GM12878 (cell line): ENCODE results near the gene GRIN2A. TPM values are rescaled to one million over a fixed set of nuclear protein-coding genes. Genes with fewer than 3 reads are reported as not detected.

ENCODE experiments used
- ATF7 ChIP-seq: fragments of 450-650 bp; IDR thresholded peaks from 2 replicates; pipeline ENCODE4 v1.6.1; 2016; ENCODE audit warnings: low read depth, mild to moderate bottlenecking
- BACH1 ChIP-seq: fragments of 450-650 bp; IDR thresholded peaks from 2 replicates; pipeline ENCODE4 v1.6.1; 2017; ENCODE audit warnings: mild to moderate bottlenecking, borderline replicate concordance
- CREM ChIP-seq: IDR thresholded peaks from 2 replicates; pipeline ENCODE4 v1.6.1; 2014; ENCODE audit warnings: antibody characterized with exemption, low read depth
- JUNB ChIP-seq: IDR thresholded peaks from 2 replicates; pipeline ENCODE4 v1.6.1; 2016; ENCODE audit warnings: antibody characterized with exemption, mild to moderate bottlenecking
- JUND ChIP-seq: IDR thresholded peaks from 2 replicates; pipeline ENCODE4 v1.6.1; 2012; ENCODE audit warnings: low read depth, mild to moderate bottlenecking, low read length, improper control_type of control experiment, moderate library complexity
- LARP7 ChIP-seq: fragments of 450-650 bp; IDR thresholded peaks from 2 replicates; pipeline ENCODE4 v1.6.1; 2017; ENCODE audit warnings: mild to moderate bottlenecking
- STAT1 ChIP-seq: fragments of 450-650 bp; conservative IDR thresholded peaks from 2 replicates; pipeline ENCODE4 v1.6.1; 2014; ENCODE audit warnings: antibody characterized with exemption, mild to moderate bottlenecking
- ZNF207 ChIP-seq: fragments of 450-650 bp; IDR thresholded peaks from 2 replicates; pipeline ENCODE4 v1.6.1; 2014; ENCODE audit warnings: antibody characterized with exemption, mild to moderate bottlenecking, borderline replicate concordance
- polyA plus RNA-seq, 11 experiments: library from polyadenylated mRNA; depleted of rRNA in 4 of 11; unstranded in 6 of 11; stranded (reverse) in 5 of 11; fragments of >200 nt; fragmentation: Nextera tagmentation in 4 of 11; fragmentation: Illumina TruSeq in 1 of 11; extraction: Ambion mirVana in 4 of 11; extraction: Trizol in 1 of 11; gene quantifications; 1 replicate in 1 of 11; 2 replicates in 10 of 11; pipeline versions ENCODE4 v1.2.1 to v1.2.3, GENCODE V29; 2011 to 2016; ENCODE audit warnings: inconsistent platforms in 2 of 11, missing spikeins in 2 of 11, low read depth in 1 of 11
- total RNA-seq, 4 experiments: library from RNA; depleted of rRNA in 3 of 4; stranded (reverse); fragments of >200 nt in 3 of 4; fragmentation: Illumina TruSeq in 1 of 4; extraction: Trizol in 1 of 4; gene quantifications; 2 replicates each; pipeline versions ENCODE4 v1.2.1 to v1.2.3, GENCODE V29; 2013 to 2021
- TF ChIP-seq, protein P1 (sequence below): IDR thresholded peaks from 2 replicates; pipeline ENCODE4 v1.6.1; 2012; ENCODE audit warnings: low read length, inconsistent platforms
- TF ChIP-seq, protein P2 (sequence below): IDR thresholded peaks from 2 replicates; pipeline ENCODE4 v1.6.1; 2012; ENCODE audit warnings: low read depth, low read length, improper control_type of control experiment
- TF ChIP-seq, protein P3 (sequence below): fragments of 450-650 bp; conservative IDR thresholded peaks from 2 replicates; pipeline ENCODE4 v1.6.1; 2017; ENCODE audit warnings: mild to moderate bottlenecking, moderate library complexity

GRIN2A gene
- total and polyA plus RNA-seq, 10 of the 15 experiments (the other 5 are each of a cell fraction or from before 2014, with no cell fraction given): 2.4 to 13.3 (median 7.3) TPM

DNA sequence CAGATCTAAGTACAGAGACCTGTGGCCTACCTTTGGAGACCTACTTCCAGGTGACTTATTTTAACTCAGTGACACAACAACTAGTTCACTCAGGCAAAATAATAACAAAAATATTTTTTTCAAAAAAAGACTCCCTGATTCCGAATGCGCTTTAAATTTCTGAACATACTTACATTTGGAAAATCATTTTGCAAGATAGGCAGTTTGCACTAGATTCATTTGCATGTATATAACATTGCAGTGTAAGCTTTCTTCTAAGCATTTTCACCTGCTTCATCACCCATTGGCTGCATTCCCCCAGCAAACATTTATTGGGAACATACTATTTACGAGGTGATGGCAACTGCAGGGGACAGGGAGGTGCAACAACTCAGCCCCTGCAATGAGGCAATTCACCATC is 166.8 kb downstream of the GRIN2A start (continued):
- TF ChIP-seq JUNB: no peak
- no peak for TF ChIP-seq STAT1
- TF ChIP-seq ATF7: no peak
- TF ChIP-seq, protein P1, sequence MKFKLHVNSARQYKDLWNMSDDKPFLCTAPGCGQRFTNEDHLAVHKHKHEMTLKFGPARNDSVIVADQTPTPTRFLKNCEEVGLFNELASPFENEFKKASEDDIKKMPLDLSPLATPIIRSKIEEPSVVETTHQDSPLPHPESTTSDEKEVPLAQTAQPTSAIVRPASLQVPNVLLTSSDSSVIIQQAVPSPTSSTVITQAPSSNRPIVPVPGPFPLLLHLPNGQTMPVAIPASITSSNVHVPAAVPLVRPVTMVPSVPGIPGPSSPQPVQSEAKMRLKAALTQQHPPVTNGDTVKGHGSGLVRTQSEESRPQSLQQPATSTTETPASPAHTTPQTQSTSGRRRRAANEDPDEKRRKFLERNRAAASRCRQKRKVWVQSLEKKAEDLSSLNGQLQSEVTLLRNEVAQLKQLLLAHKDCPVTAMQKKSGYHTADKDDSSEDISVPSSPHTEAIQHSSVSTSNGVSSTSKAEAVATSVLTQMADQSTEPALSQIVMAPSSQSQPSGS: no peak
- TF ChIP-seq, protein P2, sequence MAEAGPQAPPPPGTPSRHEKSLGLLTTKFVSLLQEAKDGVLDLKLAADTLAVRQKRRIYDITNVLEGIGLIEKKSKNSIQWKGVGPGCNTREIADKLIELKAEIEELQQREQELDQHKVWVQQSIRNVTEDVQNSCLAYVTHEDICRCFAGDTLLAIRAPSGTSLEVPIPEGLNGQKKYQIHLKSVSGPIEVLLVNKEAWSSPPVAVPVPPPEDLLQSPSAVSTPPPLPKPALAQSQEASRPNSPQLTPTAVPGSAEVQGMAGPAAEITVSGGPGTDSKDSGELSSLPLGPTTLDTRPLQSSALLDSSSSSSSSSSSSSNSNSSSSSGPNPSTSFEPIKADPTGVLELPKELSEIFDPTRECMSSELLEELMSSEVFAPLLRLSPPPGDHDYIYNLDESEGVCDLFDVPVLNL: no peak
- no peak for TF ChIP-seq LARP7
- TF ChIP-seq JUND: no peak
- TF ChIP-seq BACH1: no peak
- TF ChIP-seq, protein P3, sequence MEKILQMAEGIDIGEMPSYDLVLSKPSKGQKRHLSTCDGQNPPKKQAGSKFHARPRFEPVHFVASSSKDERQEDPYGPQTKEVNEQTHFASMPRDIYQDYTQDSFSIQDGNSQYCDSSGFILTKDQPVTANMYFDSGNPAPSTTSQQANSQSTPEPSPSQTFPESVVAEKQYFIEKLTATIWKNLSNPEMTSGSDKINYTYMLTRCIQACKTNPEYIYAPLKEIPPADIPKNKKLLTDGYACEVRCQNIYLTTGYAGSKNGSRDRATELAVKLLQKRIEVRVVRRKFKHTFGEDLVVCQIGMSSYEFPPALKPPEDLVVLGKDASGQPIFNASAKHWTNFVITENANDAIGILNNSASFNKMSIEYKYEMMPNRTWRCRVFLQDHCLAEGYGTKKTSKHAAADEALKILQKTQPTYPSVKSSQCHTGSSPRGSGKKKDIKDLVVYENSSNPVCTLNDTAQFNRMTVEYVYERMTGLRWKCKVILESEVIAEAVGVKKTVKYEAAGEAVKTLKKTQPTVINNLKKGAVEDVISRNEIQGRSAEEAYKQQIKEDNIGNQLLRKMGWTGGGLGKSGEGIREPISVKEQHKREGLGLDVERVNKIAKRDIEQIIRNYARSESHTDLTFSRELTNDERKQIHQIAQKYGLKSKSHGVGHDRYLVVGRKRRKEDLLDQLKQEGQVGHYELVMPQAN: no peak
- TF ChIP-seq ZNF207: no peak
- no peak for TF ChIP-seq CREM
